K562 (cell line): ENCODE results near the gene CD46. TPM values are rescaled to one million over a fixed set of nuclear protein-coding genes. Genes with fewer than 3 reads are reported as not detected.

Source experiments
- BACH1 ChIP-seq: fragments of 200-800 bp; sonication (Bioruptor generic); IDR thresholded peaks from 2 replicates; pipeline ENCODE4 v1.6.1; 2016; ENCODE audit warnings: missing genetic modification characterization, missing compliant biosample characterization
- CBFA2T3 ChIP-seq: fragments of 450-650 bp; IDR thresholded peaks from 2 replicates; pipeline ENCODE4 v1.6.1; 2017
- GABPB1 ChIP-seq: sonication (generic); formaldehyde crosslinking; IDR thresholded peaks from 2 replicates; pipeline ENCODE4 v1.8.0; 2022; ENCODE audit warnings: mild to moderate bottlenecking, missing genetic modification reagents
- HSF4 ChIP-seq: fragments of 250-450 bp; sonication (Bioruptor Pico); IDR thresholded peaks from 2 replicates; pipeline ENCODE4 v2.1.2; 2022; ENCODE audit warnings: mild to moderate bottlenecking, moderate library complexity, borderline replicate concordance
- MED1 ChIP-seq: sonication (generic); formaldehyde crosslinking; IDR thresholded peaks from 2 replicates; pipeline ENCODE4 v1.8.1; 2023; ENCODE audit warnings: missing genetic modification reagents, borderline replicate concordance
- MIER1 ChIP-seq: fragments of 450-650 bp; IDR thresholded peaks from 2 replicates; pipeline ENCODE4 v1.6.1; 2016; ENCODE audit warnings: antibody characterized with exemption, mild to moderate bottlenecking, low read depth
- NCOR1 ChIP-seq: fragments of 450-650 bp; IDR thresholded peaks from 2 replicates; pipeline ENCODE4 v1.6.1; 2016; ENCODE audit warnings: mild to moderate bottlenecking, moderate library complexity
- OTX1 ChIP-seq: fragments of 450-650 bp; formaldehyde crosslinking; IDR thresholded peaks from 2 replicates; pipeline ENCODE4 v1.4.0; 2022; ENCODE audit warnings: mild to moderate bottlenecking
- SNRNP70 ChIP-seq: fragments of 200-400 bp; formaldehyde crosslinking; optimal IDR thresholded peaks from 2 replicates; pipeline ENCODE3; 2017; ENCODE audit warnings: low read depth, low read length
- SP1 ChIP-seq: sonication (generic); formaldehyde crosslinking; IDR thresholded peaks from 2 replicates; pipeline ENCODE4 v1.8.1; 2022; ENCODE audit warnings: mild to moderate bottlenecking, missing genetic modification reagents
- TCF7L2 ChIP-seq: fragments of 150-350 bp; IDR thresholded peaks from 2 replicates; pipeline ENCODE4 v1.6.1; 2016; ENCODE audit warnings: low read depth, mild to moderate bottlenecking, low read length, moderate library complexity
- THAP7 ChIP-seq: fragments of 250-450 bp; sonication (Bioruptor Pico); IDR thresholded peaks from 2 replicates; pipeline ENCODE4 v1.5.0; 2021
- ZBTB40 ChIP-seq, 2 experiments: fragments of 450-650 bp in 1 of 2; sonication (generic) in 1 of 2; formaldehyde crosslinking in 1 of 2; IDR thresholded peaks; 2 replicates each; pipeline versions ENCODE4 v1.7.1 to v1.9.0; 2016 to 2022; ENCODE audit warnings: inconsistent platforms in 1 of 2, mild to moderate bottlenecking in 1 of 2, missing genetic modification reagents in 1 of 2
- ZNF121 ChIP-seq: sonication (generic); formaldehyde crosslinking; conservative IDR thresholded peaks from 2 replicates; pipeline ENCODE4 v1.8.0; 2022; ENCODE audit warnings: missing genetic modification reagents
- ZNF239 ChIP-seq: fragments of 250-450 bp; sonication (Bioruptor Pico); IDR thresholded peaks from 2 replicates; pipeline ENCODE4 v1.4.0; 2020; ENCODE audit warnings: mild to moderate bottlenecking
- ZNF324 ChIP-seq: fragments of 250-450 bp; sonication (Bioruptor Pico); IDR thresholded peaks from 2 replicates; pipeline ENCODE4 v1.4.0; 2020; ENCODE audit warnings: mild to moderate bottlenecking
- ZNF586 ChIP-seq: fragments of 450-650 bp; formaldehyde crosslinking; conservative IDR thresholded peaks from 2 replicates; pipeline ENCODE4 v1.4.0; 2020; ENCODE audit warnings: mild to moderate bottlenecking, moderate library complexity
- polyA plus RNA-seq, 8 experiments: library from polyadenylated mRNA; depleted of rRNA in 4 of 8; stranded (reverse) in 5 of 8; unstranded in 3 of 8; fragments of >200 nt; fragmentation: Nextera tagmentation in 2 of 8; fragmentation: Illumina TruSeq in 1 of 8; extraction: Ambion mirVana in 2 of 8; extraction: Trizol in 1 of 8; gene quantifications; 2 replicates each; pipeline versions ENCODE4 v1.2.1 to v1.2.3, GENCODE V29; 2011 to 2014; ENCODE audit warnings: inconsistent platforms in 1 of 8, missing spikeins in 1 of 8
- total RNA-seq, 7 experiments: library from RNA; depleted of rRNA in 6 of 7; stranded (reverse); fragments of >200 nt in 6 of 7; fragmentation: Illumina TruSeq in 2 of 7; extraction: Trizol in 2 of 7; gene quantifications; 2 replicates each; pipeline versions ENCODE4 v1.2.1 to v1.2.3, GENCODE V29; 2011 to 2021; ENCODE audit warnings: low replicate concordance in 1 of 7
- TF ChIP-seq, protein P1 (sequence below), 2 experiments: fragments of 450-650 bp; IDR thresholded peaks; 2 replicates each; pipeline ENCODE4 v1.6.1; 2016

Gene CD46
- total and polyA plus RNA-seq, 9 of the 15 experiments (the other 6 are each of a cell fraction or from before 2014, with no cell fraction given), result 87.9 to 374 (median 156) TPM

DNA sequence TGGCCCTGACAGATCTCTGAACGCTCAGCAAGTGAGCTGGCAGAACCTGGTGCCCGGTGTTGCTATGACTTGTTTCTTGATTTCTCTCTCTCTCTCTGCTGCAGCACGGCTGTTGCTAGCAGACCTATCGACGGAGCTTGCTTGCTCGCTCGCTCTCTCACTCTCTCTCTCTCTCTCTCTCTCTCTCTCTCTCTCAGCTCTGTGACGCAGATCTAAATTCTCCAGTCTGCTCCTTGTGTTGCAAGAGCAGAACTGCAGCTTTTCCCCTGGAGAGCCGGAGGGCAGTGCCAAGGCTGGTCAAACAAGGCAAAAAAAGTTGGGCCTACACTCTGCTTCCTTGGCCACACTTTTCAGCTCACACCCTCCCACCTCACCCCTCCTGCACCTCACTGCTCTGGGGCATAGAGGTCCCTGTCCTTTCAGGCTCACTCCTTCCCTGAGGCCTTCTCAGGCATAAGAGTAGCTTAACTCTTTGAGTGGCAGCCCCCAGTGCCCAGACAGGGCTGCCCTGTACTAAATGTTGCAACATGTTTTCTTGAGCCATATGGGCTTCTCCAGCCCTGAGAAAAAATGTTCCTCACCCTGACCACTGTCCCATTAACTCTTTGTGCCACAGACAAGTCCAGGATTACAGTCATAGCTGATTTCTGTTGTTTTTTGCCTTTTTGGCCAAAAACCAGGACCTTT is 72.2 kb downstream of the CD46 start (continued):
- TF ChIP-seq ZBTB40 (IDR thresholded peaks at IDR 0.05), result no peak
- TF ChIP-seq ZBTB40 (CRISPR knock-in tag; IDR thresholded peaks at IDR 0.05), result no peak
- no peak for TF ChIP-seq THAP7 (CRISPR knock-in tag)
- TF ChIP-seq BACH1 (tag), result no peak
- no peak for TF ChIP-seq ZNF121
- TF ChIP-seq GABPB1 (CRISPR knock-in tag), result no peak
- peak; percentile 74; the same call in 1 of the 2 replicates for TF ChIP-seq OTX1 (CRISPR knock-in tag)
- TF ChIP-seq NCOR1, result no peak; the same call in 1 of the 2 replicates
- TF ChIP-seq TCF7L2, result no peak
- no peak for TF ChIP-seq ZNF586 (CRISPR knock-in tag)
- peak; percentile 45; the same call in 1 of the 2 replicates for TF ChIP-seq HSF4
- TF ChIP-seq, protein P1, sequence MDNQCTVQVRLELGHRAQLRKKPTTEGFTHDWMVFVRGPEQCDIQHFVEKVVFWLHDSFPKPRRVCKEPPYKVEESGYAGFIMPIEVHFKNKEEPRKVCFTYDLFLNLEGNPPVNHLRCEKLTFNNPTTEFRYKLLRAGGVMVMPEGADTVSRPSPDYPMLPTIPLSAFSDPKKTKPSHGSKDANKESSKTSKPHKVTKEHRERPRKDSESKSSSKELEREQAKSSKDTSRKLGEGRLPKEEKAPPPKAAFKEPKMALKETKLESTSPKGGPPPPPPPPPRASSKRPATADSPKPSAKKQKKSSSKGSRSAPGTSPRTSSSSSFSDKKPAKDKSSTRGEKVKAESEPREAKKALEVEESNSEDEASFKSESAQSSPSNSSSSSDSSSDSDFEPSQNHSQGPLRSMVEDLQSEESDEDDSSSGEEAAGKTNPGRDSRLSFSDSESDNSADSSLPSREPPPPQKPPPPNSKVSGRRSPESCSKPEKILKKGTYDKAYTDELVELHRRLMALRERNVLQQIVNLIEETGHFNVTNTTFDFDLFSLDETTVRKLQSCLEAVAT (IDR thresholded peaks at IDR 0.05), result peak in 1 of 2 experiments; percentile 35; a peak in 1 of 4 replicates
- TF ChIP-seq SNRNP70, result no peak
- no peak for TF ChIP-seq MIER1
- TF ChIP-seq ZNF239 (CRISPR knock-in tag), result no peak
- TF ChIP-seq ZNF324 (CRISPR knock-in tag), result no peak
- no peak for TF ChIP-seq SP1 (CRISPR knock-in tag)
- TF ChIP-seq CBFA2T3, result no peak
- no peak for TF ChIP-seq MED1 (CRISPR knock-in tag)
